HG02840 (cell line): ENCODE data around the gene EMP3.

Experiments
- ATAC-seq: cut with Tn5 transposase; IDR thresholded peaks from one replicate; pipeline ENCODE4 v1.9.1; 2021; ENCODE audit warnings: mild to moderate bottlenecking, moderate library complexity, moderate number of reproducible peaks; ENCODE audit not compliant: unreplicated experiment, low FRiP score

The EMP3 gene

GRCh38 chr19:48342841-48343540 is 17.6 kb downstream of the EMP3 start:
- no peak for ATAC-seq

GRCh38 chr19:48344892-48345291 is 19.5 kb downstream of the EMP3 start:
- ATAC-seq: no peak

- no peak for ATAC-seq
Observed at GRCh38 chr19:48346191-48346590, 20.8 kb downstream of the EMP3 start.

GRCh38 chr19:48348045-48348444 is 22.7 kb downstream of the EMP3 start:
- ATAC-seq: no peak

- ATAC-seq: no peak
Observed at GRCh38 chr19:48348737-48349136, 23.4 kb downstream of the EMP3 start.

- ATAC-seq: no peak
Observed at GRCh38 chr19:48350856-48351255, 25.5 kb downstream of the EMP3 start.

GRCh38 chr19:48351341-48351752 is 26.0 kb downstream of the EMP3 start:
- ATAC-seq: no peak

- no peak for ATAC-seq
Observed at GRCh38 chr19:48353677-48354076, 28.3 kb downstream of the EMP3 start.

- ATAC-seq: no peak
Observed at GRCh38 chr19:48354332-48354992, 29.1 kb downstream of the EMP3 start.

- no peak for ATAC-seq
Observed at GRCh38 chr19:48355365-48355954, 30.1 kb downstream of the EMP3 start.

- ATAC-seq: no peak
Observed at GRCh38 chr19:48359123-48359522, 33.8 kb downstream of the EMP3 start.

GRCh38 chr19:48361912-48362311 is 36.6 kb downstream of the EMP3 start:
- ATAC-seq: no peak

- peak; percentile 39 for ATAC-seq
Observed at GRCh38 chr19:48362716-48363499, 37.6 kb downstream of the EMP3 start.

GRCh38 chr19:48363500-48363809 is 38.1 kb downstream of the EMP3 start:
- ATAC-seq: peak; percentile 20

GRCh38 chr19:48363810-48364597 is 38.7 kb downstream of the EMP3 start, which contains the start of the genes SYNGR4 and TMEM143:
SYNGR4 (plus strand) TSS chr19:48364367; CDS start chr19:48365843, 1,476 bp downstream.
TMEM143 (minus strand) TSS chr19:48363940; CDS start chr19:48363920, 20 bp downstream.
- ATAC-seq: peak; percentile 84

- ATAC-seq: no peak
Observed at GRCh38 chr19:48364598-48365348, 39.4 kb downstream of the EMP3 start.

GRCh38 chr19:48365602-48366001 is 40.2 kb downstream of the EMP3 start:
- ATAC-seq: no peak

GRCh38 chr19:48367855-48368254 is 42.5 kb downstream of the EMP3 start:
- ATAC-seq: no peak

- ATAC-seq: no peak
Observed at GRCh38 chr19:48368936-48369335, 43.6 kb downstream of the EMP3 start.
